ENCODE measurements around the gene CSRP3.

- TF ChIP-seq GATA3 (IDR thresholded peaks at IDR 0.05; ENCODE audit: low read depth, low read length) (no peak), GATA2 (IDR thresholded peaks at IDR 0.05; ENCODE audit: low read depth, low read length) (no peak)
Observed at GRCh38 chr11:19243613-19244012, 41.8 kb upstream of the CSRP3 start.

Data from SH-SY5Y (cell line).